Measurements from ENCODE around the gene MICOS13.
A peak's percentile ranks its signal among the peaks of the same experiment; 100 is the strongest.
"Not testable (repeated sequence)": the region's sequence is repeated elsewhere in the genome, so short reads cannot be mapped to it uniquely, and the experiment has no call there.

MICOS13 gene

GRCh38 chr19:5698635-5699422 is 18.5 kb upstream of the MICOS13 start:
- DNase-seq: no peak

- no peak for DNase-seq
These were observed 17.7 kb upstream of the MICOS13 start for GRCh38 chr19:5697890-5698634.

DNA sequence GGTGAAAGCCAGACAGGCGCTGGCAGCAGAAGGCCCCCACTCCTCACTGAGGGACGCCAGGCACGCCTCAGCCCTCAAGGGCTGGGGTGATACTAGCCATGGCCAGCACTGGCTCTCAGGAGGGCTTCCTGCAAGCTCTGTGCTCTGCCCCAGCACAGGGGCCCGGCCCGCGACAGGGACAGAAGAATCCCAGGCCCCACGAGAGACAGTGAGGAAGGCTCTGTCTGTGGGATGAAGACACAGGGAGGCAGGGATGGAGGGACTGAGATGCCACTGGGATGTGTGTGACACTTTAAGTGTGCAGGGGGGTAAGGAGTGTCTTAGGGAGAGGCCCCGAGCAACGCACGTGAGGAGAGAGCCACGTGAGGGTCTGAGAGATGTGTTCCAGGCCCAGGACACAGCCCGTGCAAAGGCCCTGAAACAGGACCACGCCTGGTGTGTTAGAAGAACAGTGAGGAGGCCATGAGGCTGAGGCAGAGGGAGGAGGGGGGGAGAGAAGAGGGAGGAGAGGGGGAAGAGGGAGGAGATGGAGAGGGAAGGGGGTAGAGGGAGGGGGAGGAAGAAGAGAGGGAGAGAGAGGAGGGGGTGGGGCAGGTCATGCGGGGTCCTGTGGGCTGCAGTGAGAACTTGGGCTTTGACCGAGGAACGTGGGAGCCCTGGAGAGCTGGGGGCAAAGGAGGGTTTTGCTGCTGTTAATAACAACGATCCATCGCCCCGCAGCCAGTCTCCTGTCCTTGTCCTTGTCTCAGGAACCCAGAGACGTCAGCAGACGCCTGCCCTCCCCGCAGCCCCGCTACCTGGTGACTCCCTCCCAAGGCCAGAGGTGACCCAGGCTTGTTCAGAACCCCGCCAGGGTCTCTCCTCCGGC is 16.9 kb upstream of the MICOS13 start:
- no peak for DNase-seq

GRCh38 chr19:5696196-5697021 is 16.1 kb upstream of the MICOS13 start:
- DNase-seq: no peak

DNA sequence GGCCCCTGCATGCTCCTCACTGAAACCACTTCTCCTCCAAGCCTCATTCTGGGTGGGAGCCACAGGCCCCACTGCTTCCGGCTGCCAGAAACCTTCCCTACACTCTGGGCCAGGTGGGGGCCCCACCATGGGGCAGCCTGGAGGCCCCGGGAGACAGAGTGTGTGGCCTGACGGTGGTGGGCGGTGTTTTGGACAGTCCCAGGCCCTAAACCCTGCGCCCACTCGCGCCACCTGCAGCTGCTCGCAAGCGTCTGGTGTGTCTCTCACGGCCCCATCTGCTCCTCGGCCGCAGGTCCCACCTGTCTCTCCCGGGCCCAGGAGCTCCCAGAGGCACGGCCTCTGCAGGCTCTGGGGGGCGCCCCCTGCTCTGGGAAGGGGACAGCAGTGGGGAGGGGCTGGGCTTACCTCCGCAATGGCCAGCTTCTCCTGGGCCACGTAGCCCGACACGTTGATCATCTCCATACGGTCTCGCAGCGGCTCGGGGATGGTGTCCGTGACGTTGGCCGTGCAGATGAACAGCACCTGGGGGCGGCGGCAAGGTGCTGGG is 15.4 kb upstream of the MICOS13 start:
- DNase-seq: no peak

DNA sequence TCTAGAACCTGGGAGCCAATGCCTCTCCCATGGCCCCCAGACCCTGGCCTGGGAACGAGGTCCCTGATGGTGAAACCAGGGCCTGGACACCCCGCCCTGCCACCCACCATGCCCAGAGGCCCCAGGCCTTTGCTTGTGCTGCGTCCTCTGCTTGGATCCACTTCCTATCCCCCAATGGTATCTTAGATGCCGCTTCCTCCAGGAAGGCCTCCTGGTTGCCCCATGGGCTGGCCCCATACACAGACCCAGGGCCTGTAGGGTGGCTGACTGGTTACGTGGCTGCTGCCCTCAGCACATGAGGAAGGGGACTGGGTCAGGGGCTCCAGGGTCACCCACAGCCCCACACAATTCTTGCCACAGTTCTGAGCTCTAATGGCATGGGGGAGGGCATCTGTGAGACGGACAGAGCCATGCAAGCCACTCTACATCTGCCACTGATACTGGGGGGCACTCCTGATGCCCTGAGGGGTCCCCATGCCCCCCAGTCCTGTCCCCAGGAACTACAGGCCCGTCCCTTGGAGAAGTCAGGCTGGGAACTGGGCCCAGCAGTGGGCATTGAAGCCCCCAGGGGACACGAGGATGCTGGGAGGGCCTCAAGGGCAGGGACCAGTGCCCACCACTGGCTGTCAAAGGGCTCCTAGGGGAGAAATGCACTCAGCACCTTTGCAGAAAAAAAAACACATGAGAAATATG is 14.8 kb upstream of the MICOS13 start:
- no peak for DNase-seq

GRCh38 chr19:5694167-5694955 is 14.0 kb upstream of the MICOS13 start:
- DNase-seq: no peak

GRCh38 chr19:5693195-5694166 is 13.2 kb upstream of the MICOS13 start:
- DNase-seq: no peak

DNA sequence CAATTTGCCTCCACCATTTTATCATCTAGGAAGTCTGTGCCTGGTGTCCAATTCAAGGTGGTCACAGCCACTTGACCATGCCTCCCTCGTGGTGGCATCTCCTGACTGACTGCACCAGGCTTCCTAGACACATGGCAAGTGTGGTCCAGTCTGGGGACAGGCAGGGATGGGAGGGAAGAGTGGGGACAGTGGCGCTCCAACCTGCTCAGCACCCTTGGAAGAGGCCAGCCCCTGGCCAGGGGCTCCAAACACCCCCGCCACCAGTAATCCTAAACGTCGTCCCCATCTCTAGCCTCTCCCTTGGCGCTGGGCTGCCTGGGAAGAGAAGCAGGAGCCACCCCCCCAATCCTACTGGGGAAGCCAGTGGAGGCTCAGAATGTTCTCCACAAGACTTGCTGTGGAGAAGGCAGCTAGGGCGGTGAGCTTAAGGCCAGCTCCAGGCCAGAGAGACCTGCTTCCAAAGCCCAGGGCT is 12.4 kb upstream of the MICOS13 start:
- no peak for DNase-seq

DNA sequence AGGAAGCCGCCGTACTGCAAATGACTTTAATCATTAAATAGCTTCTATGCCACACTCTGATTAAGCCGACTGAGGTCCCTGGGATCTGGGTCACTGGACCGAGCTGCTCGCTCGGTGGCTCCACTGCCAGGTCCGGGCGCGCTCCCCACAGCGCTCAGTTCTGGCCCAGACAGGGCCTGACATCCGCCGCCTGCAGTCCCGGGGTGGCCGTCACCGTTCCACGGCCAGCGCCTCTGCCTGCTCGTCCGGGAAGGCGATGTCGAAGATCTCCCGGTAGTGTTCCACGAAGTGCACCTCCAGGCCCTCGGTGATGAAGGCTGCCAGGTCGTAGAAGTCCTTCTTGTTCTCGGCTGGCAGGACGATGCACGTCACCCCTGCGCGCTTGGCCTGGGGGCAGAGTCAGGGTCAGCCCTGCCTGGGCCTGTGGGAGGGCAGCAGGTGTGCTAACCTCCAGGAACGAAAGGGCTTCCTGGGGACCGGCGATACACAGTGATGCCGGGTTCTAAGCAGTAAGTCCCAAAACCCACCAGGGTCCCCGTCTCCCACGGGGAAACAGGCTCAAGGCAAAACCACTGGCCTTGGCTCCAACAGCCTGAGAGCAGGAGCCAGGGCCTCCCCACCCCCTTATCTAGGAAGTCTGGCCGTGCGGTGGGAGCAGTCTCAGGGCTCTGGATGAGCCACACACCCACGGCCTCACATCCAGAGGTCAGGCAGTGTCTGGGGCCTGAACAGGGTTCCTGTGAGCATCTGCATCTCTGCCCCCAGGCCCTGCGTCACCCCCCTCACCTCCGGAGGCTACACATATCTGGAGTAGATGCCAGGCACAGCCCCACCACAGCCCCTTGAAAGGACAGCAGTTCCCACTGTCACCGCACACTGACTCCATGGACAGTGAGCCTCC is 11.8 kb upstream of the MICOS13 start:
- no peak for DNase-seq

GRCh38 chr19:5690955-5691821 is 10.9 kb upstream of the MICOS13 start:
- DNase-seq: no peak

DNA sequence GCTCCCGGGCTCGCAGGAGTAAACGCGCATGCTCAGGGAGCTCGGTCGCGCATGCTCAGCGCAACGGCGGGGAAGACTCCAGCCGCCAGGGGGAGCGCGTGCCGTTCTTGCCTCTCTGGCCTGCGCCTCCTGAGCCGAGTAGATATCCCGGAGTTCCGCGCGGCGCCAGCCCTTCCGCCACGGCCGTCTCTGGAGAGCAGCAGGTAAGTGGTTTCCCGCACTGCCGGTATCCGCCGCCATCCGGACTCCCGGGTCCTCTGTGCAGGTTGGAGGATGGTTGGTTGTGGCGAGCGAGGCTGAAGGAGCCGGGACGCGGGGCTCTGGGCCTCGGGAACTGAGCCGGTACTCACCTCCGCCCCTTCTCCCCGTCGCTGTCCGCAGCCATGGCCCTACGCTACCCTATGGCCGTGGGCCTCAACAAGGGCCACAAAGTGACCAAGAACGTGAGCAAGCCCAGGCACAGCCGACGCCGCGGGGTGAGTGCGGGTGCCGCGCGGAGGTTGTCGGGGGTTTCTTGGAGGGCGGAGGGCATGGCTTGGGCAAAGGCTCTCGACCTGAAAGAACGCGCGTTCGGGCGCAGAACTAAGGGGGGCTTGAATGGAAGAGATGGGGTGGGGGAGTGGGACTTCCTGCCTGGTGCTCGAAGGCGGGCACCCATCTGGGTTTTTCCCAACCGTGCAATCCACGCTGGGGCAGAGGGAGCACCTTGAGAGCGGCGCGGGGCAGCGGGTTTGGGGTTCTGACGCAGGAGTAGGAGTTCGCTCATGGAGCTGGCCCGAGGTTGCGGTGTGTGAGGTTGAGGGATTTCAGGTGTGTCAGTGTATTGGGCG is 10.0 kb upstream of the MICOS13 start, which contains the start of gene RPL36:
TSS of gene RPL36 (plus strand) at position 171 of the 830 bp plus-strand sequence. CDS start at position 384, 213 bp downstream.
- peak; percentile 93 for DNase-seq

DNA sequence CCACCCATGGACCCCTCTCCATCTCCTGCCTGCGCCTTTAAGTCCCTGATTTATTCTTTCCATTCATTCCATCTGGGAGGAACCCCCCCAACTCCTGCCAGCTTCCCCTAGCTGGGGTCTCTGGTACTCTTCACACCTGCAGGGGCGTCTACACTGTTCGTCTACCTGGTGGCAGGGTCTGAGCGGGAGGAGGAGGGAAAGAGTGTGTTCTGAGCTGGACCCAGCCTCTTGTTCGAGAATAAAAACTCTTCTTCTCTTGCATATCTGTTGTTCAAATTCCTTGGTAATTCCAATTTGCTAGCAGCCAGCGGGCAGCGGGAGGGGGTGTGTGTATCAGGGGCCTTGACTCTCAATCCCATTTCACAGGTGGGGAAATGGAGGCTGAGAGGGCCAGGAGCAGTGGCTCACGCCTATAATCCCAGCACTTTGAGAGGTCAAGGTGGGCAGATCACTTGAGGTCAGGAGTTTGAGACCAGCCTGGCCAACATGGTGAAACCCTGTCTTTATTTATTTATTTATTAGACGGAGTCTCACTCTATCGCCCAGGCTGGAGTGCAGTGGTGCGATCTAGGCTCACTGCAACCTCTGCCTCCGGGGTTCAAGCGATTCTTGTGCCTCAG is 8.1 kb upstream of the MICOS13 start:
- not testable (repeated sequence) for DNase-seq

DNA sequence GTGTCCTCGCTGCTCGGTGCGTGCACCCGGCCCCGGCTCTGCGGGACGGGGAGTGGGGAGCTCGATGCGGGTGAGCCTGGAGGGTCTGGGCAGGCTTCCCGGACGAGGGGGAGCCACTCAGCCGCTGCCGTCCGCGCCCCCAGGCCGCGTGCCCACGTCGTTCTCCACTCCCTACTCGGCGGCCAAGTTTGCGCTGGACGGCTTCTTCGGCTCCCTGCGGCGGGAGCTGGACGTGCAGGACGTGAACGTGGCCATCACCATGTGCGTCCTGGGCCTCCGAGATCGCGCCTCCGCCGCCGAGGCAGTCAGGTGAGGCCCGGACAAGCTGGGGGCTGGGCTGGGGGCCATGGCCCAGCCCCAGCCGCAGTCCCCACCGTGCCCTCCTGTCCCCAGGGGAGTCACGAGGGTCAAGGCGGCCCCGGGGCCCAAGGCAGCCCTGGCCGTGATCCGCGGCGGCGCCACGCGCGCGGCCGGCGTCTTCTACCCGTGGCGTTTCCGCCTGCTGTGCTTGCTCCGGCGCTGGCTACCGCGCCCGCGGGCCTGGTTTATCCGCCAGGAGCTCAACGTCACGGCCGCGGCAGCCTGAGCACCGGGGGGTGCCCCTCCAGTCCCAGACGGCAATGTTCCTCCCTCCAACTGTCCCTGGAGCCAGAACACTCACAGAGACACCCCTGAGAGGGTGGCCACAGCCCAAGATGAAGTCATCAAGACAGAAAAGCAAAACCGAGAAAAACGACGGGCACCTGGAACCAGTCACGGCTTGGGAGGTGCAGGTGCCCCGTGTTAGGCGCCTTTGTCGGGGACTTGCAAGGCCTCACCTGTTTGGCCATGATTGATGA is 7.3 kb upstream of the MICOS13 start:
- no peak for DNase-seq
